ENCODE measurements around the gene MMP26.

Gene MMP26
- 0 reads per million in 2 donors for total RNA-seq

DNA sequence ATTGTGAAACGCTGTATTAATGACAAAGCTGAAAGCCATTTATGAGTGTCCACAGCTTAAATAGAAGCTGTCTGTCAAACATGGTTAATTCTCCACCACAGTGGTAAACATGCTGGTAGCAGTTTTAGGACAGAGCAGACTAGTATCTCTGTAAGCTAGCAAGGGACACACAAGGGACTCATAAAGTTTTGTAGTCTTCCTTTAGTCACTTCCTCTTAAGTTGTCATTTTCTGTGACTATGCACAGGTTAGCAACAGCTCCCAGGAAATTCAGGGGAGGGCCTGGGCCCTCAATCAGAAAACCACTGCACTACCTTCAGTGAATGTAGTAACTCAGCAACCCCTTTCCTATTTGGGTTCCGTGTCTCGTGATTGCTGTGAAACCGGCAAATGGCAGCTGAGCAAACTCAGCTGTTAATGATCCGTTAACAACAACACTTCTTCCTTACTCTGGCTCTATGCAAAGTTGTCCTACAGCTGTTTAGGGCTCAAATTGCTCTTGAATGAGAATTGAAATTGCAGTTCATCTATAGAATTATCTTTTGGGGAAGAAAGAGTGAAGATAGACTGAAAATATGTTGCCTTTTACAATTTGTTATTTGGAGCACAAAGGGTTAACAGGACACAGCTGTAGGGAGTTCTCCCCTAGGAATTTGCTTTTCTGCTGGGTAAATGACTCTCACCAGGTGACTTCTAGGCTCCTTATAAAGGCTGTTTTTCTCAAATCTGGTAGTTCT, at the start of gene MMP26:
Gene MMP26, plus strand, starts transcription at position 731 of the 736 bp plus-strand sequence.
- no peak for DNase-seq

DNA sequence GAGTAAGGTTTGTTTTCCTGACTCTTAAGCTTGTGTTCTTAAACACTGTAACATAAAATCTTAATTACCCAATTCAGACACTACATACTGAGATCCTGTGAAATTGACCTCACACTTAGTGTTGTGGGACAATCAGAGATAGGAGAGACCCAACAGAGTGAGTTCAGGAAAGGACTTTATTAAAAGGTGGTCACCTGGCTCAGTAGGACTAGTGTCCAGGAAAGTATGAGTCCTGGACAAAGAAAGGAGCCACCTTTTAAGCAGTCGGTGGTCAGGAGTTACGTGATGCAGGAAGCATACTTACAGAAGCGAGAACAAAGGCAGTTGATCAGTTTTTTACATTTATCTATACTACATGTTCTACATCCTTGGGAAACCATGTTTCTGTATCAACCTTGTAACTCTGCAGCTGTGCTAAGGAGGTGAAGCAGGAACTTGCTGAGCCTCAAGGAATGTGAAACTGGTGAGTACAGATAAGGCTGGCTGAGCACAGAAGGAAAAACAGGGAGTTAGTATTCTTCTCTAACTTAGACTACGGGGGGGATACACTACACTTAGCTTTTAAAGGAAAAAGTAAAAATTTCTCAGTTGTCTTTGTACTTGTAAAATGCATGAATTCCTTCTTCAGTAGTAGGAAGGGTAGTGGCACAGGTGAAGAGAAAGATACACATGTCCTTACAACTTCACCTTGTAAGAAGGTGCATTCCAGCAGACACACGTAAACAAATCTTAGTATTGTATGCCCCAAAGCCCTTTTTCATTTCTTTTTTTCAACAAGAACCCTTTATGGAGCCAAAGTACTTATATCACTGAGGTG, 45.7 kb upstream of the MMP26 start:
- DNase-seq = no peak

GRCh38 chr11:4662876-4663275, 41.7 kb upstream of the MMP26 start:
- DNase-seq = no peak

GRCh38 chr11:4664183-4664582, 40.4 kb upstream of the MMP26 start:
- no peak for DNase-seq

- DNase-seq = no peak
Measured at GRCh38 chr11:4664786-4665185, 39.8 kb upstream of the MMP26 start.

DNA sequence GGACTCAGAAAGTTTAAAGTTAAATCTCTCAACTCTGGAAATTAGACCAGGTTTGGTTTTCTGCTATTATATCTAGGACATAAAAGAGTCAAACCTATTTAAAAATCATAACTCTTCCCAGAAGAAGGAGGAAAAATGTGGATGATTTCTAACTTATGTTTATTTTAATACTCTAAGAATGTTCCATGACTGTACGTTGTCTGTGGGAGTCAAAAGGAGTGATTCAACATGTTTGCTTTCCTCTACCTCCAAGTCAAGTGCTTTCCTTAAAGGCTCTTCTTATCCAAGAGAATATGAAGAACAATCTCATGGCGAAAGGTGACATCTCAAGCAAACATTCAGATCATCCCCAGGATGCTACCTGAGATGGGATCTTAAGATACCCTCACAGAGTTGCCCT, 39.2 kb upstream of the MMP26 start:
- no peak for DNase-seq

- DNase-seq = no peak
Measured at GRCh38 chr11:4671741-4672140, 32.8 kb upstream of the MMP26 start.

GRCh38 chr11:4672470-4672869, 32.1 kb upstream of the MMP26 start:
- DNase-seq = no peak

DNA sequence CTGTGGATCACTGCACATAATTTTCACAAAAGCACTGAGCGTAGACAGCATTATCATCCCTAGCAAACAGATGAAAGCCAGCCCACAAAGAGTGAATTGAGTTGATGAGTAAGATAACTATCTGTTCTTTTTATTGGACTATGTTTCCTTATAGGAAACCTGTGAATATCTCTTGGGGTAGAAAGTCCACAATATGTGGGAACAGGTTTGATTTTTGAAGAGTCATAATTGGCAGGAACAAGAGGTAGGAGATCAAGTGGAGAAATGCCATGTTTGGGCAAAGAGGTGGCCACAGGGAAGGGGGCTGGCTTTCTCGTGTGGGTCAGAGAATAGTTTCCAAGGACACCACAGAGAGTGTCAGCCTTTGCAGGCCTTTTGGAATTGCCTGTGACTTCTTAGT, 30.8 kb upstream of the MMP26 start:
- no peak for DNase-seq

DNA sequence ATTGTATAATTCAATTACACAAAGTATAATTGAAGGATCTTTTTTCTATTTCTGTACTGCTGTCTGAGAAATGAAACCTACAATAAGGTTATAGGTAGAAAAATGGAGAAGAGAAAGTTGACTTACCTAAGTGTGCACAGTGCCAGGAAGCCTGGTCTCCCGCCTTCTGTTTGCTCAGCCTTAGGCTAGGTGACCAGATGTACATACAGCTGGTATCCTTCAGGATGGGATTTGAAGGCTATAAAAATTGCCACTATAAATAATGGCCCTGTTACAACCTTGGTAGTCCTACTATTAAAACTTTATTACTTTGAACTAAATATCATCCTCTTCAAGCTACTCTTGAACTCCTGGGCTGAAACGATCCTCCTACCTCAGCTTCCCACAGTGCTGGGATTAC, 26.6 kb upstream of the MMP26 start:
- DNase-seq = no peak

GRCh38 chr11:4680341-4680740, 24.2 kb upstream of the MMP26 start:
- DNase-seq = no peak

GRCh38 chr11:4682623-4683419, 21.8 kb upstream of the MMP26 start:
- DNase-seq = no peak

DNA sequence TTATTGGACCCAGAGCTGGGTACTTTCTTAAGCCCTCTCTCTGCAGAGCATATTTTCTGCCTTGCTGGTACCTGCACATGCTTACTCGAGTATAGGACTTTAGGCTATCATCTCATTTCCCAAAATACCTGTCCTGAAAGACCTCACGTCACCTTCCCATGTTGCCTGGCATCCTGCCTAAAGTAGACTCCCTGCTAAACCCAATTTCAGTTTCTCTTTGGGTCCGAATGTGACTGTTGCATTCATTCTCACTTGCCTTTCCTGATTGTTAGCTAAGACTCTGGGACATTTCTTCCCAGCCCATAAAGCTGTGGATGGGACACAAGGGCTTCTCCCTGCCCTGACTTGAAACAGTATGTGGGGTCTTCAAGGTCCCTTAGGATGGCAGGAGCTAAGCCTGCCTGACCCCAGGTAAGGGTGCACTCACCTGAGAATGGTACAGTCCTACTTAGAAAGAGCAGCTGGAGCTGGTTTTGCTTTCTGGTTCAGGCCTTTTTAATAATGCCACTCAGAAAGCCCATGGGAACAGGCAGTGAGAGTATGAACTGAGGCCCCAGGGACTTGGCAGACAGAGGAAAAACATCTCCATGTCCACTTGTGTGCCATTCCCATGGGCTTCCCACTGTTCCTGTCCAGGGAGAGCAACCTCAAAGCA, 19.8 kb upstream of the MMP26 start:
- DNase-seq = no peak

DNA sequence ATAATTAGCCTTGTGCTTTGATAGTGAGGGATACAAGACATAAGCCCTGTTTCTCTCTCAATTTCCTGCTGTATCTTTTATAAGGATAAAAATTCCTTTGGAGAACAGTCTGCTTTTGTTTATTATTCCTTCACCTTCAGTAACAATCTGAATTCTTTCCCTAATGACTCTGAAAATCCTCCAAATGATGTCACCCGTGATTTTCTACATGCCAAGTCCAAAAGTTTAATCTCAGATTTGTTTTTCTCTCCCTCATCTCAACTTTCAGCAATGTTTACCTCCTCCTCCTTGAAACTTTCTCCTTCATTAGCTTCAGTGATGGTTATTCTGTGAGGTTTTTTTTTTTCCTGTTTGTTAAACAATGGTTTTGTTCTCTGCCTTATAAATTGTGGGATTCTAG, 9.1 kb upstream of the MMP26 start:
- no peak for DNase-seq

DNA sequence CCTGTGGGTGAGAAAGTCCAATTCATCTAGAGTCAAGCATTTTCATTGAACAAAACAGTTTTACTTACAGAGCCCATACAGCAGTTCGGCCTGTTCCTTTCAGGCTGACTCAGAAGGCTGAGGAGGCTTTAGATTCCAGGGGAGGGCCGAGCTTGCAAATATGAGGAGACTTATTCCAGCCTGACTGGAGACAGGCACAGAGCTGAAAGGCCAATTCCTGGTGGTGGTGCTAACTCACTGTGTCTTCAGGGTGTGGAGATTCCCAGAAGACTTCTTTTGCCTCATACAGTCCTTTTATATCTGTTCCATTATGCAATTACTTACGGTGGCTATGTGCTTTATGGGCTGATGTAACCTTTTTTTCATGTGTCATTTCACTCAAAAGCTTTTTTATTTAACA, 7.0 kb upstream of the MMP26 start, which contains the start of gene OR51E2:
Gene OR51E2, minus strand, starts transcription at position 269 of the 400 bp plus-strand sequence. CDS start 15,142 bp downstream, outside the sequence.
- no peak for DNase-seq

- DNase-seq = no peak
Measured at GRCh38 chr11:4699697-4700435, 4.7 kb upstream of the MMP26 start.

DNA sequence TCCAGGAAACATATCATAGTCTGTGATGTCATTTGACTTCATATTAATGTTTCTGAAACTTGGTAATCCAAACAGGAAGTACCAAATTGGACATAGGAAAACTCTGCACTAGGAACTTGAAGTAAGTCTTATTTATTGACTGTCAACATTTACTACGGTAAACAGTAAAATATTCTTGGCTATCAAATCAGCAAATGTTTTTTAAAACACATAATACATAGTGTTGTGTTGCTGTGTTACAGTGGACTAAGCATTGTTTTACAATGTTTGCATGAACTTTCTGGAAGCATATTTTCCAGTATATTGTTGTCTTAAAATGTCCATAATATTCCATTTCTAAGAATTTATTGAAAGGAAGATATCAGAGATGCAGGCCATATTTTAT, 4.2 kb upstream of the MMP26 start:
- no peak for DNase-seq

GRCh38 chr11:4704790-4705334, 278 bp downstream of the MMP26 start:
- DNase-seq = no peak

- no peak for DNase-seq
Measured at GRCh38 chr11:4713241-4713640, 8.7 kb downstream of the MMP26 start.

DNA sequence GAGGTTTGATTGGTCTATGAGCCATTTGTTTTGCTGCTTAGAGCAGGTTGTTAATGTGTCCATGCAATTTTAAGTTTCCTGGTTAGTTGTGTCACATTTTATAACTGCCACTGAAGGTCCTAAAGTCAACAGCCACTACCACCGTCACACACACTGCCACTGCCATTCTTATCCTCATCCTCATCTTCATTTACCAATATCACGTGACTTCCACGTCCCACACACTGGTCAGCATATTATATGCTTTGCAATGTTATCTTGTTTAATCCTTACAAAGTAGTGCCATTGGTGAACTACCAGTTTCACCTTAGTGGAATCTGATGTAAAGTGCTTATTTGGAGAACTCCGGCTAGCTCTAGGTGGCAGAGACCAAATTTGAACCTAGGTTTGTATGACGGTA, 9.7 kb downstream of the MMP26 start:
- no peak for DNase-seq

Data from T-helper 9 cell (primary cell).